Measurements from ENCODE around the gene BACH2.

BACH2 gene

GRCh38 chr6:89950879-89951391 is 345.7 kb downstream of the BACH2 start:
- no peaks in the 10 kb centered on the region for H3K9me2 ChIP-seq (replicated peaks; ENCODE audit: insufficient read depth, low read length)
- H3F3A ChIP-seq (ENCODE audit: insufficient read depth), result no peaks in the 10 kb centered on the region
- no peak overlapping the region for H3K9ac ChIP-seq (ENCODE audit: low read length)
- peaks cover 2% of the 10 kb centered on the region for H3K36me3 ChIP-seq (ENCODE audit: low read length)
- no peaks in the 10 kb centered on the region for H3K79me2 ChIP-seq (ENCODE audit: insufficient read depth, low read length)
- TF ChIP-seq, protein P1, sequence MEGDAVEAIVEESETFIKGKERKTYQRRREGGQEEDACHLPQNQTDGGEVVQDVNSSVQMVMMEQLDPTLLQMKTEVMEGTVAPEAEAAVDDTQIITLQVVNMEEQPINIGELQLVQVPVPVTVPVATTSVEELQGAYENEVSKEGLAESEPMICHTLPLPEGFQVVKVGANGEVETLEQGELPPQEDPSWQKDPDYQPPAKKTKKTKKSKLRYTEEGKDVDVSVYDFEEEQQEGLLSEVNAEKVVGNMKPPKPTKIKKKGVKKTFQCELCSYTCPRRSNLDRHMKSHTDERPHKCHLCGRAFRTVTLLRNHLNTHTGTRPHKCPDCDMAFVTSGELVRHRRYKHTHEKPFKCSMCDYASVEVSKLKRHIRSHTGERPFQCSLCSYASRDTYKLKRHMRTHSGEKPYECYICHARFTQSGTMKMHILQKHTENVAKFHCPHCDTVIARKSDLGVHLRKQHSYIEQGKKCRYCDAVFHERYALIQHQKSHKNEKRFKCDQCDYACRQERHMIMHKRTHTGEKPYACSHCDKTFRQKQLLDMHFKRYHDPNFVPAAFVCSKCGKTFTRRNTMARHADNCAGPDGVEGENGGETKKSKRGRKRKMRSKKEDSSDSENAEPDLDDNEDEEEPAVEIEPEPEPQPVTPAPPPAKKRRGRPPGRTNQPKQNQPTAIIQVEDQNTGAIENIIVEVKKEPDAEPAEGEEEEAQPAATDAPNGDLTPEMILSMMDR (IDR thresholded peaks at IDR 0.05; ENCODE audit: insufficient read depth, low read length, poor library complexity, severe bottlenecking), result no peak
- TF ChIP-seq EZH2phosphoT487 (conservative IDR thresholded peaks at IDR 0.05; ENCODE audit: low read length), result no peak
- H2AFZ ChIP-seq (ENCODE audit: low read depth, low read length, severe bottlenecking), result no peak overlapping the region
- no peak overlapping the region for H3K4me2 ChIP-seq (ENCODE audit: low read depth, low read length, poor library complexity, severe bottlenecking)
- H4K20me1 ChIP-seq (ENCODE audit: low read depth, low read length), result no peaks in the 10 kb centered on the region
- H3K27ac ChIP-seq (ENCODE audit: low read depth, low read length), result no peak overlapping the region
- no peaks in the 10 kb centered on the region for H3K9me3 ChIP-seq (ENCODE audit: insufficient read depth, low read length)
- H3K27me3 ChIP-seq (ENCODE audit: low read length), result no peaks in the 10 kb centered on the region
- H3K4me3 ChIP-seq (ENCODE audit: insufficient read depth, low read length, poor library complexity, severe bottlenecking), result no peak overlapping the region

GRCh38 chr6:89950446-89950845 is 346.2 kb downstream of the BACH2 start:
- Histone ChIP-seq H3K4me3 (ENCODE audit: insufficient read depth, low read length, poor library complexity, severe bottlenecking) (no peak overlapping the region), H2AFZ (ENCODE audit: low read depth, low read length, severe bottlenecking) (no peak overlapping the region), H3K9me2 (replicated peaks; ENCODE audit: insufficient read depth, low read length) (no peaks in the 10 kb centered on the region), H3K27ac (ENCODE audit: low read depth, low read length) (no peak overlapping the region), H3F3A (ENCODE audit: insufficient read depth) (no peaks in the 10 kb centered on the region), H3K9ac (ENCODE audit: low read length) (no peak overlapping the region), H3K36me3 (ENCODE audit: low read length) (peaks cover 5% of the 10 kb centered on the region), H3K79me2 (ENCODE audit: insufficient read depth, low read length) (no peaks in the 10 kb centered on the region), H3K27me3 (ENCODE audit: low read length) (no peaks in the 10 kb centered on the region), H4K20me1 (ENCODE audit: low read depth, low read length) (no peaks in the 10 kb centered on the region), H3K4me2 (ENCODE audit: low read depth, low read length, poor library complexity, severe bottlenecking) (no peak overlapping the region), H3K9me3 (ENCODE audit: insufficient read depth, low read length) (no peaks in the 10 kb centered on the region; the same call in 1 of the 2 replicates)
- TF ChIP-seq EZH2phosphoT487 (conservative IDR thresholded peaks at IDR 0.05; ENCODE audit: low read length), result no peak
- TF ChIP-seq, protein P1 (IDR thresholded peaks at IDR 0.05; ENCODE audit: insufficient read depth, low read length, poor library complexity, severe bottlenecking), result no peak

- Histone ChIP-seq H3K9ac (ENCODE audit: low read length) (no peak overlapping the region), H3K36me3 (ENCODE audit: low read length) (peaks cover 8% of the 10 kb centered on the region), H3K27ac (ENCODE audit: low read depth, low read length) (no peak overlapping the region), H3K4me3 (ENCODE audit: insufficient read depth, low read length, poor library complexity, severe bottlenecking) (no peak overlapping the region), H4K20me1 (ENCODE audit: low read depth, low read length) (no peaks in the 10 kb centered on the region), H3K27me3 (ENCODE audit: low read length) (no peaks in the 10 kb centered on the region), H3F3A (ENCODE audit: insufficient read depth) (no peaks in the 10 kb centered on the region), H3K4me2 (ENCODE audit: low read depth, low read length, poor library complexity, severe bottlenecking) (no peak overlapping the region), H2AFZ (ENCODE audit: low read depth, low read length, severe bottlenecking) (no peak overlapping the region), H3K9me2 (replicated peaks; ENCODE audit: insufficient read depth, low read length) (no peaks in the 10 kb centered on the region), H3K79me2 (ENCODE audit: insufficient read depth, low read length) (no peaks in the 10 kb centered on the region), H3K9me3 (ENCODE audit: insufficient read depth, low read length) (peaks cover 7% of the 10 kb centered on the region; the same call in 1 of the 2 replicates)
- TF ChIP-seq EZH2phosphoT487 (conservative IDR thresholded peaks at IDR 0.05; ENCODE audit: low read length), result no peak
- TF ChIP-seq, protein P1 (IDR thresholded peaks at IDR 0.05; ENCODE audit: insufficient read depth, low read length, poor library complexity, severe bottlenecking), result no peak
These were observed 347.8 kb downstream of the BACH2 start for GRCh38 chr6:89948876-89949275.
